Measurements from ENCODE around the gene SPDEF.

SPDEF gene

DNA sequence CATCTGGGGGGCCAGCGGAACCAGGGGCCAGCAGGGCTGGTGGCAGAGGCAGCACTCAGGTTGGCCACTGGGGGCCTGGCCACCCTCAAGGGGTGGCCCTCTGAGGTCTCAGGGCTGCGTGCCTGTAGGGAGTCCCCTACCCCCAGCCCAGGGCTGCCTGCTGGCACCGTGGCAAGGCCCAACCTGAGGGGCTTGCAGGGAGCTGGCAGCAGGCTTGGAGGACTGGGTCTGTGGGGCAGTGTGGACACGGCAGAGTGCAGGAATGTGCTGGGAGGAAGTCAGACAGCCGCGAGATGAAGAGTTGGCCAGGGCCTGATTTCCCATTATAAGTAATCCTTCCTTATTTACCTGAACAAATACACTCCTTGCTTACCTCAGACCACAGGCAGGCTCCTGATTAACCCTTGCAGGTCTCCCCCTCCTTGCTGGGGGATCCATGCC lies at the start of gene SPDEF:
Gene SPDEF, minus strand, starts transcription at position 299 of the 441 bp plus-strand sequence. CDS start 11,874 bp downstream, outside the sequence.
- DNase-seq: no peak

GRCh38 chr6:34603707-34604106 lies 47.6 kb upstream of the SPDEF start:
- no peak for DNase-seq

- no peak for DNase-seq
Measured at GRCh38 chr6:34602318-34603111, 46.4 kb upstream of the SPDEF start.

- DNase-seq: no peak
Measured at GRCh38 chr6:34601706-34602105, 45.6 kb upstream of the SPDEF start.

- no peak for DNase-seq
Measured at GRCh38 chr6:34600796-34601195, 44.7 kb upstream of the SPDEF start.

GRCh38 chr6:34600101-34600500 lies 44.0 kb upstream of the SPDEF start:
- no peak for DNase-seq

- no peak for DNase-seq
Measured at GRCh38 chr6:34598712-34599111, 42.6 kb upstream of the SPDEF start.

DNA sequence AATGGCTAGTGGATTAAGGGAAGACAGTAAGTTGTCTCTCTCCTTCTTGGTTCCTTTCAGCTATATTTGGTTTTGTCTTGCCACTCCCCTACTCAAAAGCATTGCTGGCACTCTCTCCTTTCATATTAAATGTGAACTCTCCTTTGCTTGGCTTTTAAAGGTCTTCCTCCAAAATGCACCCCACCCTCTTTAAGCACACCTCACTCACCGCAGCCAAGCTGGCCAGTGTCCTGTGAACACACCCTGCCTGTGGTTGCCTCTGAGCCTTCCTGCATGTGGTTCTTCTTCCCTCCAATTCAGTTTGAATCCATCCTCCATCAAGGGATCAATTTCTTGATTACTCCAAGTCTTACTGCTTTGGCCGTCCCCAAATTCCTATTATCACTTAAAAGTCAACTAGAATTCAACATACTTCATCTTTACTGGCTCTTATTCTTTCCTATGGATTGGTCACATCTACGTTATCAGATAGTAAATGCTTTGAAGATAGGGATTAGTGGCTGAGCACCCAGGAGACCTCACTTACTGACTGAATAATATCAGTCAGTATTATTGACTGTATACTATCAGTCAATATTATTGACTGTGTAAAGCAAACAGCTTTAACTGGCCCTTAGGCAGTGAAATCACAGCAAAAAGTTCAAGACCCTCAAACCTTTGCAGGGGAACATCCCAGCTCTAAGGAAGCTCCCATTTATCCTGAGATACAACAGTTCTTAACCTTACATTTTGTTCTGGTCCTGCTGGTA lies 41.6 kb upstream of the SPDEF start:
- DNase-seq: no peak

DNA sequence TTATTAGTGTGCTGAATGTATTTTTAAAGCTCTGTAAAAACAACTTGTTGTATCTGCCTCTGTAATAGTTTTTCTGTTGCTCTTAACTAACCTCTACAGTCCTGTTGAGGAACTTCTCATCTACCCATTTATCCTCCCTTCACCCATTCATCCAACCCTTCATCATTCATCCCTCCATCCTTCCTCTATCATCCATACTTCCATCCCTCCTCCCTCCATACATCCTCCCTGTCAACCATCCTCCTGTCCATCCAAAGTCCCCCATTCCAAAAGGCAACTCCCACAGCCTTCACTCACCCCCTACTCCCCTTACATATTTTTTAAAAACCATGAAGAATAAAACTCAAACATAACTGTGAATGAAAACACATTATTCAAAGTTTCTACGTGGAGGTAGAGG lies 40.7 kb upstream of the SPDEF start:
- DNase-seq: no peak

- no peak for DNase-seq
Measured at GRCh38 chr6:34595332-34596184, 39.4 kb upstream of the SPDEF start.

- no peak for DNase-seq
Measured at GRCh38 chr6:34593701-34594100, 37.6 kb upstream of the SPDEF start.

- peak; percentile 26 for DNase-seq
Measured at GRCh38 chr6:34592208-34592952, 36.3 kb upstream of the SPDEF start.

GRCh38 chr6:34589691-34590090 lies 33.6 kb upstream of the SPDEF start:
- no peak for DNase-seq

DNA sequence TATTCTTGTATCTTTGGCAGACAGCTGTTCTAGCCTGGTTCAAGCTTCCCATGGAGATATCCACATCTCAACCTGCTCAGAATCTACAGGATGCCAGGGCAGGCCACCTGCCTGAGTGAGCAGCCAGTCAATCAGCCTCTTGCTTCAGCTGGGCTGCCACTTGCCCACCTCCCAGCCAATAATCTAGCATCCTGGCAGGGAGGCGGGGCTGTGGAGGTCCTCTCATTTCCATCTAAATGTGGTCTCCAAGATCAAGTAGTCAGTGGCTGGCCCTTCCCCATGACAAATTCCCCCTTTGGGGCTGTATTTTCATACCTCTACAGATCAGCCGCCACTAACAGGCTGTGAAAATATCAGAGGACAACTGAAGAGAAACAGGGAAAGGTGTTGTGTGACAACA lies 33.0 kb upstream of the SPDEF start:
- no peak for DNase-seq

DNA sequence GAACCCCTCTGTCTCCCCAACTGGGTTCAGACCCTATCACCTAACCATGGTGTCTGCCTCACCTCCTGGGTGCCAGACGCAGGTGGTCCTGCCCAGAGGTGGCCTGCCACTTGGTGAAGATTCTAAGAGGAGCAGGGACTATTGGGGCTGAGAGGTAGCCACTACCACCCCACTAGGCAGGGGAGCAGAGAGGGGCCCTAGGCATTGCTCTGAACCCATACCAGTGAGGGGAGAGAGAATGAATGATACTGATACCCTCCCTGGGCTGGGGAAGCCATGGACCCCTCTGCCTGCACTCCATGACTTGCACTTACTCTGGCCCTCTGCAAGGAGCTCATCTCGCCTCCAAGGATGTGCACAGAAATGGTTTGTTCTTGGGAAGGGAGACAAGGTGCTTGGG lies 31.7 kb upstream of the SPDEF start:
- DNase-seq: no peak

DNA sequence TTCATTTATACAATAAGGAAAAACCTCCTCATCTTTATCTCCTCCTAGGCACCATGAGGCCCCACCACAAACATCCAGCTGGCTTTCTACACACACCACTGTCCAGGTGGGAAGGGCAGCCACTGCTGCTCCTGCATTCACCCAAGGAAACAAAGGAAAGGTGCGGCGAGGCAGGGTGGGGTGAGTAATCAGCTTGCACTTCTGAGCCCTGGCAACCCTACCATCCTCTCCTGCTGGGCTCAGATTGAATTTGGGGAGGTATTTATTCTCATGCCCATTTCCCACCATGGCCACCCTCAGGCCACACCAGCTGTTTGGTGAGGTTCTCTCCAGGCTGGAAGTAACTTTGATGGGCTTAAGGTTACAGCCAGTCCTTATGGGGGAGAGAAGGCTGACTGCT lies 31.2 kb upstream of the SPDEF start:
- no peak for DNase-seq

DNA sequence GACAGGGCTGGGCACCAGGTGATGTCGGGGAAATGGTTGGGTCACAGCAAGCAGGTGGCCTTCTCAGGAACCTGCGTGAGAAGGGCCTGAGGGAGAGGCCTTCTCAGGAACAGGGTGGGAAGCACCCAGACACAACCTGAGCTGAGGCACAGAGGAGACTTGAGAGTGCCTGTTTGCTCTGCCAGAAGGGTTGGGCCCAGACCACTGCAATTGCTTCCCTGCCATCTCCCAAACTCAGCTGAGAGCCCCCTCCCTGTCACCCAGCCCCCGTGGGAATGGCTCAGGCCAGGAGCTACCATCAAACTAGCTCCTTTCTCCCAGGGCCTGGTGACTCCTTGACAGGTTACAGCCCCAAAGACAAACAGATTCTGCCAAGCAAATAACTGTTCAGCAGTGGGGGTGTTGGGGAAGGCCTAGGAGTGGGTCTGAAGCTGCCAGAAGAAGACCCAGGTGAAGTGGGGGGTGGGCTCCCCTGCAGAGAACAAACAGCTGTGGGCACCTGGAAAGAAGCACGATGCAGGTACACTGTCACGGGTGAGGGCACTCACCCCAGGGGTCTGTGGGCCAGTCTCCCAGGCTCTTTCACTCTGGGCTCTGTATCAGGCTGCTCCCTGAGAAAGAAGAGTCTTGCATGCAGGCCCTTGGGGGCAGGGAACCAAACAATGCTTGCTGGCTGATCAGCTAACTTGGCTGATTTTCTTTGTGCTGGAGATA lies 30.4 kb upstream of the SPDEF start:
- DNase-seq: no peak

- DNase-seq: no peak
Measured at GRCh38 chr6:34585512-34586061, 29.5 kb upstream of the SPDEF start.

GRCh38 chr6:34585108-34585507 lies 29.0 kb upstream of the SPDEF start:
- no peak for DNase-seq

GRCh38 chr6:34584694-34585093 lies 28.6 kb upstream of the SPDEF start:
- DNase-seq: no peak

DNA sequence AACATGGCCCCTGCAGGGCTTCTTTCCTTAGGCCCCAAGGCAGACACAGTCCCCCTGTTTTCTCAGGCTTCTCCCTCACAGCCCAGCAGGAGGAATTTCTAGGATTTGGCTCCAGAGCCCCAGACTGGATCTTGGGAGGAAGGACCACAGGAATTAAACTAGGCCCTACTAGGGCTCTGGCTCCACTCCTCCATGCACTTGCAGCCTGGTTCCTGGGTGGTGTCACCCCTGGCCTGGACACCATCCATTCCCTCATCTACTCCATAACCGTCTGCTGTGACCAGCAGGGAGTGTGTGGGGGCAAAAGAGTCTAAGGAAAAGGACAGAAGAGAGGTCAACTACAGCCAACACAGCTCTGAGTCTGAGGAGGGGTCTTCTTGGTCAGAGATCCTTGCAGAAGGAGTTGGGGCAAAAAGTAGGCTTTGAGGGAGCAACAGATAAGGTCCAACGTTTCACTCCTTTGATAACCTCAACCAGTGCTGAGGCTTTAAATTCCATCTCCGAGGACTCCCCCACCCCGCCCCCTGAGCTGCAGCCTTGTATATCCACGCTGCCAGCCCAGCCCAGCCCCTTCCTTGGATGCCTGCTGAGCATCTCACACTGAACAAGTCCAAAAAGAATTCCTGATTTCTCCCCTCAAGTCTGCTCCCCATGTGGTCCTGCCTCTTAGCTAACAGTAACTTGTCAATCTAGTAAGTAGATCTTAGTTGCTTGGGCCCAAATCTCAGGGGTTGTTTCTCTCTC lies 27.9 kb upstream of the SPDEF start:
- DNase-seq: no peak

Measured in activated CD8-positive, alpha-beta memory T cell treated with anti-CD3 and anti-CD28 coated beads, Interleukin-2, amount 50 U/mL, for 4 hours (primary cell).